DND-41 (cell line): ENCODE data around the gene RFTN1.

Source experiments
- EZH2 ChIP-seq: IDR thresholded peaks from 3 replicates; pipeline ENCODE4 v1.6.1; 2012; ENCODE audit warnings: borderline replicate concordance, low read depth, mild to moderate bottlenecking, moderate library complexity, low read length, inconsistent platforms; ENCODE audit not compliant: severe bottlenecking
- TF ChIP-seq, protein P1 (sequence below): IDR thresholded peaks from 2 replicates; pipeline ENCODE4 v1.5.1; 2012; ENCODE audit warnings: borderline replicate concordance, low read length, moderate library complexity, mild to moderate bottlenecking; ENCODE audit not compliant: poor library complexity, severe bottlenecking; ENCODE audit errors: extremely low read depth

DNA sequence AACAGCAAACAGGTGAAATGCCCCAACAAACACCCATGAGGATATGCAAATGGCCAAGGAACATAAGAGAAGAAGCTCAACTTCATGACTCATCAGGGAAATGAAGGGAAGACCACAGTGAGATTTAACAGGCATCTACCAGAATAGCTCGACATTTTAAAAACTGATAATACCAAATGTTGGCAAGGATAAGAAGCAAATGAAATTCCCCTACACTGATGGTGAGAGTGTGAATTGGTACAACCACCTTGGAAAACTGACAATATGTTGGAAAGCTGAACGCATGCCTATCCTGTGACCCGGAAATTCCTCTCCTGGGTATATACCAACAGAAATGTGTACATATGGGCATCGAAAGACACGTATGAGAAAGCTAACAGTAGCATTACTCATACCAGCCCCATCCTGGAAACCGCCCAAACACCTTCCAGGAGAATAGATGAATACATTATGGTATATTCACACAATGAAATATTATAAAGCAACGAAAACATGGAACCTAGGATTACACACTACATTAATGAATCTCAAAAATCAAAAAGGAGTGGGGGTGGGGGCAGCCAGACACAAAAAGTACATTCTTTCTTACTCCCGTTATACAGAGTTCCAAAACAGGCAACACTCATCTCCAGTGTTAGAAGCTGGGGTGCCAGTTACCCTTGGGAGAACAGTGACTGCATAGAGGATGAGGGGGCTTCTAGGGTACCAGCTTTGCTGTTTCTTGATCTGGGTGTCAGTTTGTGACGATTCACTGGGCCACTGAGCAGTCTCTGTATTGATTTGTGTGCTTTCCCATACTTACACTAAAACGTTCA, 16.9 kb downstream of the RFTN1 start:
- TF ChIP-seq, protein P1, sequence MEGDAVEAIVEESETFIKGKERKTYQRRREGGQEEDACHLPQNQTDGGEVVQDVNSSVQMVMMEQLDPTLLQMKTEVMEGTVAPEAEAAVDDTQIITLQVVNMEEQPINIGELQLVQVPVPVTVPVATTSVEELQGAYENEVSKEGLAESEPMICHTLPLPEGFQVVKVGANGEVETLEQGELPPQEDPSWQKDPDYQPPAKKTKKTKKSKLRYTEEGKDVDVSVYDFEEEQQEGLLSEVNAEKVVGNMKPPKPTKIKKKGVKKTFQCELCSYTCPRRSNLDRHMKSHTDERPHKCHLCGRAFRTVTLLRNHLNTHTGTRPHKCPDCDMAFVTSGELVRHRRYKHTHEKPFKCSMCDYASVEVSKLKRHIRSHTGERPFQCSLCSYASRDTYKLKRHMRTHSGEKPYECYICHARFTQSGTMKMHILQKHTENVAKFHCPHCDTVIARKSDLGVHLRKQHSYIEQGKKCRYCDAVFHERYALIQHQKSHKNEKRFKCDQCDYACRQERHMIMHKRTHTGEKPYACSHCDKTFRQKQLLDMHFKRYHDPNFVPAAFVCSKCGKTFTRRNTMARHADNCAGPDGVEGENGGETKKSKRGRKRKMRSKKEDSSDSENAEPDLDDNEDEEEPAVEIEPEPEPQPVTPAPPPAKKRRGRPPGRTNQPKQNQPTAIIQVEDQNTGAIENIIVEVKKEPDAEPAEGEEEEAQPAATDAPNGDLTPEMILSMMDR = no peak
- no peak for TF ChIP-seq EZH2
